Duodenal mucosa (tissue), 2 donors: ENCODE results near the gene PEX11B.

Experiments used
- H3K27ac ChIP-seq: one replicate; pipeline ENCODE4 v1.7.0; 2013; ENCODE audit warnings: low read depth, low read length
- H3K27me3 ChIP-seq, 2 donors: one replicate each; pipeline ENCODE4 v1.7.0; 2013; ENCODE audit warnings: low read length in 2 of 2, control low read depth in 1 of 2; ENCODE audit not compliant: insufficient read depth in 2 of 2, control insufficient read depth in 1 of 2
- H3K36me3 ChIP-seq, 2 donors: one replicate each; pipeline ENCODE4 v1.7.0; 2013; ENCODE audit warnings: low read length in 2 of 2, control low read depth in 1 of 2; ENCODE audit not compliant: insufficient read depth in 2 of 2, control insufficient read depth in 1 of 2
- H3K4me1 ChIP-seq, 2 donors: one replicate each; pipeline ENCODE4 v1.7.0; 2013; ENCODE audit warnings: low read length in 2 of 2, control low read depth in 1 of 2; ENCODE audit not compliant: insufficient read depth in 2 of 2, control insufficient read depth in 1 of 2
- H3K4me3 ChIP-seq, 2 donors: one replicate each; pipeline ENCODE4 v1.7.0; 2013; ENCODE audit warnings: low read length in 2 of 2, low read depth in 1 of 2
- H3K9ac ChIP-seq, 2 donors: one replicate each; pipeline ENCODE4 v1.7.0; 2013; ENCODE audit warnings: low read length in 2 of 2, low read depth in 1 of 2
- H3K9me3 ChIP-seq, 2 donors: one replicate each; pipeline ENCODE4 v1.7.0; 2013; ENCODE audit warnings: low read length in 2 of 2, control low read depth in 1 of 2; ENCODE audit not compliant: control insufficient read depth in 1 of 2

The PEX11B gene

DNA sequence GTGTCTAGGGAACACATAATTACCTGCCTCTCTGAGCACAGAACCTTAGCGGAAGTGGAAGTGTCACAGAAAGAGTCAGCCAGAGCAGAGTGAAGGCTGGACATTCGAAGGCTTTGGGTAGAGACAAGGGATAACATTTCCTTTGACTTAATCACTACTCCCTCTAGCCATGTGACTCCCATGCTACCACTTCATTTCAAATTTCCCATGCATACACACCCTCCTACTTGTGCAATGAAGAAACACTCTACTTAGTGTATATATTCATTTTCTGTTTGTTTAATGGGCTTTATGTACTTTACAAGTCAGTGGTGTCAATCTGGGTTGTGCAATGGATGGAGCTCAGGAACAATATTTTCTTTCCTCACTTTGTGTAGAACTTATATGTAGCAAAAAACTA is 39.8 kb downstream of the PEX11B start:
- Histone ChIP-seq H3K36me3 (no peaks in the 10 kb centered on the region), H3K4me3 (no peak overlapping the region), H3K27ac (no peak overlapping the region), H3K9ac (no peak overlapping the region), H3K9me3 (no peaks in the 10 kb centered on the region), H3K4me1 (no peaks in the 10 kb centered on the region), H3K27me3 (peaks cover 0 to 3% of the 10 kb centered on the region in 2 donors)

DNA sequence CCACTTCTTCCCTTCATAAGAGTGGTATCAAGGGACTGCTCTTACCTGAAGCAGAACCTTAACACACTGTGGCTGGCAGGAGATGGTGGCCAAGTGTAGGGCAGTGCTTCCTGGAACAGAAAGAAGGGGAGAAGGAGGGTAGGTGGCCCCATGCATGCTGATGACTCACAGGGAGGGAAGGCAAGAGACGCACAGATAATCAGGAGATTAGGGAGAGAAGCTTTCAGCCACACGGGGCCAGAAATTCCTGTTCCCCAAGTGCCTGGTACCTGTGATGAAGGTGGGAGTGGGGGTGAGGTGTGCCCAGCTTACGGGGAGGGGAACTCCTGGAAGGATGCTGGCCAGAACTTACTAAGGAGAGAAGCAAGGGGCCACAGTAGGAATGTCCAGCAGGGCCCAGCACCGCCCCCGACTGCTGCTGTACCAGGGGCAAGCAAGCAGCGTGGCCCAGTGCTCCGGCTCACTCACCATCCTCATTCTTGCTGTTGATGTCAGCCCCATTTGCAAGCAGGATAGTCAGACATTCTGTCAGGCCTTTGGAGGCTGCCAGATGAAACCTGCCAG is 40.5 kb downstream of the PEX11B start:
- H3K27me3 ChIP-seq = no peaks in the 10 kb centered on the region
- no peaks in the 10 kb centered on the region for H3K9me3 ChIP-seq
- H3K4me1 ChIP-seq = no peaks in the 10 kb centered on the region
- H3K36me3 ChIP-seq = no peaks in the 10 kb centered on the region
- no peak overlapping the region for H3K9ac ChIP-seq
- H3K4me3 ChIP-seq = no peak overlapping the region
- no peak overlapping the region for H3K27ac ChIP-seq

DNA sequence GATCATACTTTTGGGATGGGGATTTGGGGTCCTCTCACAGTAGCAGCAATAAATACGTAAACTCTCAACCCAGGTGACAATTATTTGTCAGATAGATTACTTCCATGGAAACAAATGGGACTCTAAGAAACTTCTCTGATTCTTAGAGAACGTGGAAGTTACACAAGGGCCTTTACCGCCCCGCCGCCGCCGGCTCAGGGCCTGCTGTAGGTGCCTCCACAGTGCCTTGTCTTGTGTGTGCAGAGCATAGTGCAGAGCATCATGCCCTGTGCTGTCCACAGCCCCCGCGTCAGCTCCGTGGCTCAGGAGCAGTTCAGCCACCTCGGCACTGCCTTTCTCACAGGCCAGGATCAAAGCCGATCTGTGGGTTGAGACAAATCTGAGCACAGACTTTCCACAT is 43.9 kb downstream of the PEX11B start:
- no peaks in the 10 kb centered on the region for H3K9me3 ChIP-seq
- no peak overlapping the region for H3K4me3 ChIP-seq
- peaks cover 5 to 6% of the 10 kb centered on the region in 2 donors for H3K27me3 ChIP-seq
- H3K36me3 ChIP-seq = no peaks in the 10 kb centered on the region
- H3K4me1 ChIP-seq = peaks cover 5 to 7% of the 10 kb centered on the region in 2 donors
- H3K27ac ChIP-seq = no peak overlapping the region
- H3K9ac ChIP-seq = no peak overlapping the region

DNA sequence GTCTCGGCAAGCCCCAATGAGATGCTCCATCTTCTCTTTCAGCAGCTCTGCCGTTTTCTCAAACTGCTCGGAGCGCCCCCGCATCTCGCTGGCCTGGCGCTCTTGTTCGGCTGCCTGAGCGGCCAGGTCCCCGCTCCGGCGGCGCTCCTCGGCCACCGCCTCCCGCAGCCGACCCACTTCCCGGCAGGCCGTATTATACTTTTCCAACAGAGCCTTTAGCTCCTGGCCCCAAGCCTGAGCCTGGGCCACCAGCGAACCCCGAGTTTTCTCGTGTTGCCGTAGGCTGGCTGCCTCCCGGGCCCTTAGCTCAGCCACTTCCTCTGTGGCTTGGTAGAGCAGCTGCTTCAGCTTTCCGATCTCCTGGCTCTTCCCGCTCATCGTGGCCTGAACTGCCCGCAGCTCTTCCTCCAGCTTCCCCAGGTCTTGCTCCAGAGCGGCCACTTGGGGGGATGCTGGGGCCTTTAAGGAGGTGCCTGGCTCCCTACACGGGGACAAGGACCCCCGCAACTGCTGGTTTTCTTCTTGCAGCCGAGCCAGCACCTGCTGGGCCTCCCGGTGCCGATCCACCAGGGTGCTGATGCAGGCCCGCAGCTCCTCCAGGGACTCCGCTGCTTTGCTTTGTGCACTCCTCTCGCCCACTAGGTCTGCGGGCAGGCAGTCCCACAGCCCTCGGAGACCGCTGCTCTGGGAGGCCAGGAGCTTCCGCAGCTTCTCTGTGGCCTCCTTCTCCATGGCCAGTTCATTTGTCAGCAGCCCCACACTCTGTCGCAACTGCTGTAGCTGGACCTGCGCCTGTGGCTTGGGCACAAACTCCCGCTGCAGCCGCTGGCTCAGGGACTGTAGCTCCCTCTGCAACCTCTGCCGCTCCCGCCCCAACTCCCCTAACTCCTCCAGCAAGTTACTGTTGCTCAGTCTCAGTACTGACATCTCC is 46.3 kb downstream of the PEX11B start:
- Histone ChIP-seq H3K27me3 (peaks cover 5 to 6% of the 10 kb centered on the region in 2 donors), H3K36me3 (no peaks in the 10 kb centered on the region), H3K4me3 (peak overlapping the region; percentile 60 to 69), H3K4me1 (peaks cover 5 to 7% of the 10 kb centered on the region in 2 donors), H3K9ac (peak overlapping the region; percentile 46 to 70), H3K9me3 (no peaks in the 10 kb centered on the region), H3K27ac (no peak overlapping the region)

DNA sequence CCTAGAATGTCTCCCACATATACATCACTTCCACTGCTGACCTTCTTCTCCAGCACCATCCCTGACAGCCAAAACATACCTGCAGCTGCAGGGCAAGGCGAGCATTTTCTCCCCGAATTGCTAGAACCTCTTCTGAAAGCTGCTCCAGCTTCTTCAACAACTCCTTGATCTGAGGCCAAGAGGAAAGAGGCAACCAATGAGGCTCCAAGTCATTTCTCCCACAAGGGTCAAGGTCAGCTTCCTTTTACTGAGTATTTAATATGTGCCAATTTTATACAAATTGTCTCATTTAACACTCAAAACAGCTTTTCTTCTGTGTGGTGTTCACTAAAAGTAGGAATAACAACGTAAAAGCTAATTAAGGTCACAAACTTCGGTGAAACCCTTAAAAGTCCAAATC is 50.3 kb downstream of the PEX11B start:
- no peak overlapping the region for H3K9ac ChIP-seq
- H3K4me3 ChIP-seq = no peak overlapping the region
- H3K27ac ChIP-seq = no peak overlapping the region
- H3K4me1 ChIP-seq = peaks cover 5 to 7% of the 10 kb centered on the region in 2 donors
- peaks cover 5 to 10% of the 10 kb centered on the region in 2 donors for H3K27me3 ChIP-seq
- no peaks in the 10 kb centered on the region for H3K36me3 ChIP-seq
- no peaks in the 10 kb centered on the region for H3K9me3 ChIP-seq

DNA sequence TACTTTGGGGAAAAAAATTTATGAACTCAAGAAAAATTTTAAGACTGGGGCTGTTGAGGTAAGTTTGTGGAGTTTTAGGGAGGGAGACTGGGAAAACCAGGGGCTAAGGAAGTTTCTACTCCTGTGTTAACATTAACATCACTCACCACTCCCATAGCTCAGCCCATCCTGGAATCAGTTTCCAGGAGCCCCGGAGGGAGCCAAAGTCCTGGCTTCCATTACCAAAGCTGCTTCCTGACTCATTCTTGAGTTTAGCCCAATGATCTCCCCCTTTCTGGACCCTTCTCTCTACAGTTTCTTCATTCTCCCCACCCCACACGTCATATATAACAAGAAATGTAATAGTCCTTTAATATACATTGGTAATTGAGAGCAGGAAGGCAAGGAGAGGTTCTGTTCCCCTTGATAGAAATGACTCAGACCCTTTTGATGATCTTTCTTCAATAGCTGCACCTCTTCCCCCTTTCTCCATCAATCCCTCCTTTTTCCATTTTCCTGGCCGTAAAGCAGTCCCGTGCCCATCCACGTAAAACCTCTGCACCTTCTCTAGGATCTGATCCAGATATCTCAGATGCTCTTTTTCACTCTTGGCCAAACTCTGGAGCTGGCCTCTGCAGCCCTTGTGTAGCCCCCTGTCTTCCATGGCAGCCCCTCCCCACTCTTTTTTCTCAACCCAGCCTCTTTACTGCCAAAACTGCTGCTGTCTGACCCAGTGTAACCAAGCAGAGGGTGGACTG is 55.1 kb downstream of the PEX11B start:
- Histone ChIP-seq H3K27ac (no peak overlapping the region), H3K9ac (no peak overlapping the region), H3K36me3 (no peaks in the 10 kb centered on the region), H3K9me3 (no peaks in the 10 kb centered on the region), H3K27me3 (peaks cover 0 to 3% of the 10 kb centered on the region in 2 donors), H3K4me1 (peaks cover 5% of the 10 kb centered on the region in 2 donors), H3K4me3 (no peak overlapping the region)
